GM12875 (cell line): ENCODE results near the gene TGFB2.

Experiments used
- H3K4me3 ChIP-seq: one replicate; pipeline ENCODE4 v1.5.1; 2011; ENCODE audit warnings: low read depth, low read length, control low read depth
- CTCF ChIP-seq: IDR thresholded peaks from 2 replicates; pipeline ENCODE4 v1.5.1; 2011; ENCODE audit warnings: low read depth, mild to moderate bottlenecking, control low read depth, inconsistent platforms, low read length, moderate library complexity, borderline replicate concordance; ENCODE audit not compliant: insufficient read depth

TGFB2 gene

GRCh38 chr1:218475699-218476098 is 130.6 kb downstream of the TGFB2 start:
- no peak for TF ChIP-seq CTCF
- H3K4me3 ChIP-seq: no peak overlapping the region

GRCh38 chr1:218476385-218476784 is 131.2 kb downstream of the TGFB2 start:
- no peak overlapping the region for H3K4me3 ChIP-seq
- TF ChIP-seq CTCF: no peak

GRCh38 chr1:218478336-218478735 is 133.2 kb downstream of the TGFB2 start:
- TF ChIP-seq CTCF: no peak
- no peak overlapping the region for H3K4me3 ChIP-seq

- no peak overlapping the region for H3K4me3 ChIP-seq
Observed at GRCh38 chr1:218479436-218480115, 134.4 kb downstream of the TGFB2 start.

GRCh38 chr1:218480137-218480536 is 135.0 kb downstream of the TGFB2 start:
- no peak for TF ChIP-seq CTCF
- no peak overlapping the region for H3K4me3 ChIP-seq

More at GRCh38 chr1:218479436-218480115, 134.4 kb downstream of the TGFB2 start:
- no peak for TF ChIP-seq CTCF

- no peak overlapping the region for H3K4me3 ChIP-seq
- TF ChIP-seq CTCF: no peak
Observed at GRCh38 chr1:218480588-218481099, 135.5 kb downstream of the TGFB2 start.

GRCh38 chr1:218481116-218481775 is 136.1 kb downstream of the TGFB2 start:
- TF ChIP-seq CTCF: no peak
- no peak overlapping the region for H3K4me3 ChIP-seq
